CD1c-positive myeloid dendritic cell (primary cell): ENCODE results near the gene DISP2.

Source experiments
- DNase-seq: peaks from one replicate; pipeline ENCODE4 v3.0.0-alpha.2; 2016; ENCODE audit errors: extremely low spot score

Gene DISP2

DNA sequence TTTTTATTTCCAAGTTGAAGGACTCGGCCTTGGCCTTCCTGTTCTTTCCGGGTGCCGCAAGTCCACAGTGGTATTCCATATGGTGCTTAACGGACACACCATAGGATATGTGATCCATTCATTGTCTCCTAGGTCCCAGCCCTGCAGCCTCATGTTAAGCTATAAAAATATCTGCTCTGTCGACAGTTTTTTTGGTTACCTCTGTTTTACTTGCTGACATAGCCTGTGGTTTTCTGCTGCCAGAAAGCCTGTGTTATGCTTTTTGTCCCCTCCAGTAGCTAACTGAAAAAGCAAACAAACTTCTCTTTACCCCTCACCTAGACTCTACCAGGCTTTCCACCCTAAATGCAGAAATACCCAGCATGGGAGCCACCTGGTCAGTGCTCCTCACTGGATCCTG, 29.3 kb upstream of the DISP2 start:
- DNase-seq = no peak

- no peak for DNase-seq
Observed at GRCh38 chr15:40329804-40330203, 28.2 kb upstream of the DISP2 start.

GRCh38 chr15:40330368-40330836, 27.6 kb upstream of the DISP2 start:
- peak; percentile 75 for DNase-seq

DNA sequence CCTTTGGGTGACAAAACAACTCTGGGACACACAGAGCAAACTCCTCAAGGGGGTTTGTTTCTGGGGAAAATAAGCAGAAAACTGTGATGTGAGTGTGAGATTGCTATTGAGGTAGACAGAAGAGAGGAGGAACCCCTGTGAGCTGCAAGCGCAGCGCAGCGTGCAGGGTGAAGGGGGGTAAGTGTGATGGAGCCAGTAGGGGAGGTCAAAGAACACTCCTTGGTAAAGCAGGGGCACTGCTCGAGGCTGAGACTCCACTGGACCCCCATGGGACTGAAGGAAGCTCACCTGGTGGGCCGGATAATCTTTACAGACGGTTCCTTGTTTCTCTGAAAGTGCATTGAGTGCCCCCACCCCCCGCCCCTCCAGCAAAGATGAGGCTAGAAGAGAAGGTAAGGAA, 27.0 kb upstream of the DISP2 start:
- DNase-seq = no peak

- DNase-seq = no peak
Observed at GRCh38 chr15:40331637-40332036, 26.4 kb upstream of the DISP2 start.

DNA sequence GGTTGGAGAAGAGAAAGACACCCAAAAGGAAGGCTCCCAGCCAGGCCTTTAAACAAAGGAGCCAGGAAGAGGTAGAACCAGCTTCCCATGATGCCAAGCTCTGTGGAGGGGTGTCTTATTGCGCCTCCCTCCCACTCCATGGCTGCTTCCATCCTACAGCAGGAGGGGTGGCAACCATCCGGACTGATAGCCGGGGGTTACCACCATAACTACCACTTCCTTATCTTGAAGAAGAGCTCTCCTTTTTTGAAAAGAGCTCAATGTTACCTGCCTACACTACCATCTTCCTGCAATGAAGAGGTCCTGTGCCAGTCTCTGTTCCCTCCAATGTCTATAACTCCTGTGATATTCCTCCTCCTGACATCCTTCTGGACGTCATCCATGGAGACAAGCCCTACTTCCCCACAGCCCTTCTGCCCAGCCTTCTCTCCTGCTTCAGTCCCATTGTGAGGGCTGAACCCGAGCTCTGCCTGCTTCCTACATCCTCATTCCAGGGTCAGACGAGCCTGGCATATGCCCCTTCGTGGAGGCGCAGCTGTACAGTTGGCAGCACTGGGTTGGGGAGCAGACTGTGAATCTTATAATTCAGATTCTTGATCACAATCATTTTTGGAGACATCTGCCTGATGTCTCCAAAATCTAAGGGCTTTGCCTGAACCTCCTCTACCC, 25.8 kb upstream of the DISP2 start:
- peak; percentile 70 for DNase-seq

GRCh38 chr15:40333922-40334492, 24.0 kb upstream of the DISP2 start:
- peak; percentile 95 for DNase-seq

DNA sequence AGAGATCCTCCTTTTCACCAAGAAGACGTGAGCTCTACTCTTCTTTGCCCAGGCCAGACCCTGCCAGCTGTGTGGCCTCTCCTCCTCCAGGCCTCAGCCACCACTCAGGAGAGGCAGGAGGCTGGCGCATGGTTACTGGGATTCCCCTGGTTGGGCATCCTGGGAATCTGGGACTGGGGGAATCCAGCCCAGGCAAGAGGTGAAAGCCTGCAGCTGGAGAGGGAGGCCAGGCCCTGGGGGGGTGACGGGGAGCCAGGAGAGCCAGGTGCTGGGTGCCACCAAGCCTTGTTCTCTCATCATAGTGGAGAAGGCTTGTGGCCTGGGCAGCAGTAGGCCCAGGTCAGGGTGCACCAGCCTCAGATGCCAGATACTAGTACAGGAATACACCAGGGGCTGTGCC, 23.5 kb upstream of the DISP2 start:
- DNase-seq = no peak

GRCh38 chr15:40334941-40335795, 22.9 kb upstream of the DISP2 start:
- peak; percentile 74 for DNase-seq

DNA sequence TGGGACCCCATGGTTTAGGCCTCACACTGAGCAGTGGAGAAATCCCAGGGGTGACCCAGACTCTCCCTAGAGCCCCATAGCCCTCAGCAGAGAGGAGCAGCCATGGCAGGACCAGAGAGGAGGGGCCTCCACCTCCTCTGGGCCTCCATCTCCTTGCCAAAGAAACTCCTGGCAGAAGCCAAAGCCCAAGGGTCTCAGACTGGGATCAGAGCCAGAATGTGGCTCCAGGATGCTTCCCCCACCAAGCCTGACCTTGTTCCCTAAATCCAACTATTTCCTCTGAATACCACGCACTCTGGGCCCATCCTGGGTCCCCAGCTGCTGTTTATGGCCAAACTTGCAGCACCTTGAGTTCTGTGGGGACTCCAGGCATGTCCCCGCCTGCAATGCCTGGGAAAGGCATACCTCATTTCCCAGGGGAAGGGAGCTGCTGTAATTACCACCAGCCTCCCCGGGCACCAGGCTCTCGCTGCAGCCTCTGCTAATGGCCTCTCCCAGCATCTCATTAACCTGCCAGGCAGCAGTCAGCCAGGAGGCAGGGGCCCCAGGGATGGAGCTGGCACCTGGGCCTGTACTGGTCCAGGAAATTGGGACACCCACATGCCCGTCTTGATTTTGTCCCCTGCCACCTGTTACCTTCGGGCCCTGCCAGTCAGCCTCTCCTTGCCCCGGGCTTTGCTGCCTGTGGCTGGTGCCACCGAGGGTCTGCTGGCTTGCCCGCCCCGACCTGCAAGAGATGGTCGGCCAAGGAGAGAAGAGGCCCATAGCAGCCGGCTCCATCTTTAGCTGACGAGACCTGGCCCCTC, 21.9 kb upstream of the DISP2 start:
- DNase-seq = no peak

- peak; percentile 62 for DNase-seq
Observed at GRCh38 chr15:40336744-40337122, 21.3 kb upstream of the DISP2 start.

DNA sequence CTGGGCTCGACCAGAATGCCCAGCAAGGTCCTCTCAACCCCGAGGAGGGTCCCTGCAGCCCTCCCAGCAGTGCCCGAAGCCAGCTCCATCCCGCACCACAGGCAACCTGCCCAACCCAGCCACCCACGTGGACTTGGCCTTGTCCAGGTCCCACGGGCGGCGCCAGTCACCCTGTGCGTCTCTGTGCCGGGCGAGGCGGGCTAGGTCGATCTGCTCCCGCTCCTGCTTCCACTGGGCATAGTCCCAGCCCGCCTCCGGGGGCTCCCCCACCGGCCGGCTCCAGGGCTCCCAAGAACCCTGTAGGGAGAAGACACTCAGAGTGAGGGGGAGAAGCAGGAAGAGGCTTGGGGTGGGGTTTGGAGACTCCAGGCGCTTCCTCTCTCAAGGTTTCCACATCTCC, 20.4 kb upstream of the DISP2 start:
- no peak for DNase-seq

- peak; percentile 85 for DNase-seq
Observed at GRCh38 chr15:40338041-40338657, 19.9 kb upstream of the DISP2 start.

GRCh38 chr15:40338921-40339620, 18.9 kb upstream of the DISP2 start:
- DNase-seq = no peak

GRCh38 chr15:40339621-40339945, 18.4 kb upstream of the DISP2 start:
- no peak for DNase-seq

- no peak for DNase-seq
Observed at GRCh38 chr15:40340038-40340739, 17.8 kb upstream of the DISP2 start.

DNA sequence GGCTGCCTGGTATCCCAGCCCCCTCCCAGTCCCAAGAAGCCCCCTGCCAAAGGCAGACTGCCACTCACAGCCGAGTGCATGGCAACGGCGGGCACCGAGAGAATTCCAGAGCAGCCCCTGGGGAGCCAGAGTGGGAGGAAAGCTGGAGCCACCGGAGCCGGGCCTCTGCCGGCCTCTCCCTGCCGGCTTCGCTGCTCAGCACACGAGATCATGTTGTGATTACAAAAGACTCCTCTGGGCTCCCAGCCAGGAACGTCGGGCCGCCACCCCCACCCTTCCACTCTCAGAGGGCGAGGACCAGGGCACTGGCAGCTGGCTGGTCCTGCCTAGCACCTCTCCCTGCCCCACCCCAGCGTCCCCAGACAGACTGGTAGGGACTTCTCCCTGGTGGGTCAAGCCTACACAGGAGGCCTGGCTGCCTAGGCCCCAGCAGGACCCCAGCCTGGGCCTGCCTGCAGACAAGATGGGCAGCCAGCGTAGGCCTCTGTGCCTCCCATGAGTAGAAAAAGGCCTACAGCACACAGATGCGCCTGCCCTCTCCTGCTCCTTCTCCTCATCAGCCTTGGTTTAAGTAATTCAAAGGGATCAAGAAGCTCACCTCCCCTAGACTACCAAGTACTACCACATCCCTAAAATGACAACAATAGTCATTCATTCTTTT, 17.1 kb upstream of the DISP2 start, which contains the start of gene CCDC9B:
Gene CCDC9B, minus strand, starts transcription at position 200 of the 661 bp plus-strand sequence. Its CDS starts 120 bp downstream, at position 80.
- peak; percentile 78 for DNase-seq

DNA sequence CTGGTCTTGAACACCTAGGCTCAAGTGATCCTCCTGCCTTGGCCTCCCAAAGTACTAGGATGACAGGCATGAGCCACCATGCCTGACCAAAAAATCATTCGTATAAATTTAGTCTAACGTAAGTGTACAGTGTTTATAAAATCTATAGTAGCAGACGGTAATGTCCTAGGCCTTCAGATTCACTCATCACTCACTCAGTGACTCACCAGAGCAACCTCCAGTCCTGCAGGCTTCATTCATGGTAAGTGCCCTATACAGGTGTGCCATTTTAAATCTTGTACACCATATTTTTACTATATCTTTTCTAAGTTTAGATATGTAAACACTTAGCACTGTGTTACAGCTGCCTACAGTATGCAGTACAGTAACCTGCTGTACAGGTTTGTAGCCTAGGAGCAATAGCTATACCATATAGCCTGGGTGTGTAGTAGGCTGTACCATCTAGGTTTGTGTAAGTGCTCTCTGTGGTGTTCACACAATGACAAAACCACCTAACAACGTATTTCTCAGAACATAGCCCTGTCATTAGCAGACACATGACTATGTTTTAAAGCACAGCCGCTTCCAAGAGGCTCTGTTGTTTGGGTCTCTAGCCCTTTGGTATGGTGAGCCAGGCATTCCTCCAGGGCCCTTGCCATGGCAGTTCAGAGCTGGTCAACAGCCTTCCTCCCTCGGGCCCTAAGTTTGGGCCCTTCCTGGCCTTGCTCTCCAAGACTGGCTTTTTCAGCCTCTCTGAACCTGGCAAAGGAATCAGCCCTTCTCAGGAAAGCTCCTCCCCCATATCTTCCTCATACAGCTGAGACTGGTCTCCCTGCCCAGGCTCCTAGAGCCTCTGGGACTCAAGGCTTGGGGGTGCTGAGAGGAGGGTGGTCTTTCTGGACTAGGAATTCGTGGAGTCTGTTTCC, 15.4 kb upstream of the DISP2 start:
- DNase-seq = no peak

GRCh38 chr15:40343512-40343911, 14.5 kb upstream of the DISP2 start:
- DNase-seq = no peak
